ENCODE results near the gene CHST9.

- TF ChIP-seq CTCF (IDR thresholded peaks at IDR 0.05) (no peak), POLR2A (IDR thresholded peaks at IDR 0.05) (no peak)
Measured at GRCh38 chr18:27014841-27015240, 170.3 kb downstream of the CHST9 start.
